GM21515 (cell line): Measurements from ENCODE around the gene GH1.
"Not testable (repeated sequence)": the region's sequence is repeated elsewhere in the genome, so short reads cannot be mapped to it uniquely, and the experiment has no call there.

Source experiments
- ATAC-seq: cut with Tn5 transposase; IDR thresholded peaks from one replicate; pipeline ENCODE4 v1.9.1; 2021; ENCODE audit not compliant: unreplicated experiment

The GH1 gene

DNA sequence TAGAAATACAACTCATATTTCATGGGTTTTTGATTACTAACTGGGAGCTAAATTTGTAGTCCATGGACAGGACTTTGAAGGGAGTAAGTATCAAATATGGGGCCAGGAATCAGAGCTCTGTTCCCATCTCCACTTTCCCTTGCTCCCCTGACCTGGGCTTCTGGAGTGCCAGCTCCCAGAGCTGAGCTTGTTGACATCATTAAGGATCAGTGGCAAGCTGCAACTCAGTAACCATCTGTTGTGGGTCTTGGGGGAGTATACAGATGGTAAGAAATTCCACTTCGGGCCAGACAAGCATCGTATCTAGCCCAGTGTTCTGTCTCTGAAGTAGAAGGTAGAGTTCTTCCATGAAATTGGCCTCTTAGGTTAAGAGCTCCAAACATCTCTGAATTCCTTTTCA is 16.7 kb downstream of the GH1 start:
- ATAC-seq = not testable (repeated sequence)

DNA sequence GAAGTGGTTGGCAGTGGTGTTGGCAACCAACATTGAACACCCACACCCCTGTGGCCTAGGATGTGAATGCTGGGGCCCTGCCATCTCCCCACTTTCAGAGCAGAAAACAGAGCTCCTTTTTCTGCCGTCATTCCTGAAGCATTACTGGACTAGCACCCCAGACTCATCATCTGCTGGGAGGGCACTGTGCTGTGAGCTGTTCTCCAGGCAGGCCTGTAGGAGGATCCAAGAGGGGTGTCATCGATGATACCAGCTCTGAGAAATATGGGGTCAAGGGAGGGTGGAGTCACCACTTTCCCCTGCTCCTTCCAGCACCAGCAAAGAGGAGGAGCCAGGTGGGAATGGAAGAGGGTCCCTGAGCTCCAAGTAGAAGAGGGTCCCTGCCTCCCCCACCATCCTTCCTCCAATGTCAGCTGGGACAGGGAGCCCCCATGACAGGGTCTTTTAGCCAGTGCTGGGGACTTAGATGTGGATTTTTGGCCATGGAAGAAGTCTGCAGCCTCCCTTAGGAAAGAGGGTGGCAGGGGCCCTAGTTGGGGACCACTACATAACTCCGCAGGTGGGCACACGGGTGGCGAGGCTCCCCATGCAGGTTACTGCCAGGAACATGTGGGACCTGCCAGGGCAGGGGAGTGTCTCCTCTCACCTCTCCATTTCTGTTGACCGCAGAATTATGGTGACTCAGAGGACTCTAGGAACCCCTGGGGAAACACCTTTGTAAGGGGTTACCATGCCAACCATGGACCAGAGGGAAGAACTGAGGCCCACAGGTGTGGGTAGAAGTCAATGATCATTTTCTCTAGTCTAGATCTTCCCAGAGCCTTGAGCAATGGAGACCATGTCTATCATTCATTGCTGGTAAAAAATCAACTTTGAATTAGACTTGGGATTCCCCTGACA is 19.5 kb downstream of the GH1 start:
- ATAC-seq = not testable (repeated sequence)

DNA sequence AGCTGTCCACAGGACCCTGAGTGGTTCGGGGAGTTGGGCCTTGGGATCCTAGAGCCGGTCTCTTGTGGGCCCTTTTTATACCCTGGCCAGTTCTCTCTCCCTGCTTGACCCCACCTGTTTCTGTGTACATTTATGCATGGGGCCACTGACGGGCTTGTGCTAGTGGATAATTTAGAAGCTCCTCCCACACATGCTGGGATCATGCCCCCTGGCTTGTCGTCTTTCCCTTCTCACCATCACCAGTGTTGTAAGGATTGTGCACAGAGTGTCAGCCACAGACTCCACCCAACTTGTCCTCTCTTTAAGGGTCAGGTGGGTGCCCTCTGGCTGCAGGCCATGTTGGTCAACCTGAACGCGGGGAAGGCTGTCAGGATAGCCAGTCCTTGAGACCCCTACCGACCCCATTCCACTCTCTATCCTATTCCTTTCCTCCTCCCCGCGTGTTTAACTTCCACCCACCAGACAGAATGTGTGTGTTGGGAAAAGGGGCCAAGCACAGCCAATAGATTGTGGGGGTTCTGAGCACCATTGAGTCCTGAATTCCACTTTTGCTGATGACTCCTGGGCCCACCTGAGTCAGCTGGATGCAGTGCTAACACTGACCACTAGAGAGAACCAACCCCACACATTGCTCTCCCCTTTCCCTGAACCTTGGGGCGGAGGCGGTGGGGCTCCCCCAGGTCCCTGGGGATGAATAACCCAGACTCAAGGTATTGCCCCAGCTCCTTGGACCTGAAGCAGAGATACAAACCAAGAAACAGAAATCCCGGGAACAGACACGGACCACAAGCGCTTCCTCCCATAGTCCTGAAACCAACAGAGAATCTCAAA is 21.9 kb downstream of the GH1 start, which contains the start of gene CSH1:
TSS of gene CSH1 (minus strand) at position 51 of the 831 bp plus-strand sequence. CDS start 63 bp downstream, outside the sequence.
- ATAC-seq = not testable (repeated sequence)

DNA sequence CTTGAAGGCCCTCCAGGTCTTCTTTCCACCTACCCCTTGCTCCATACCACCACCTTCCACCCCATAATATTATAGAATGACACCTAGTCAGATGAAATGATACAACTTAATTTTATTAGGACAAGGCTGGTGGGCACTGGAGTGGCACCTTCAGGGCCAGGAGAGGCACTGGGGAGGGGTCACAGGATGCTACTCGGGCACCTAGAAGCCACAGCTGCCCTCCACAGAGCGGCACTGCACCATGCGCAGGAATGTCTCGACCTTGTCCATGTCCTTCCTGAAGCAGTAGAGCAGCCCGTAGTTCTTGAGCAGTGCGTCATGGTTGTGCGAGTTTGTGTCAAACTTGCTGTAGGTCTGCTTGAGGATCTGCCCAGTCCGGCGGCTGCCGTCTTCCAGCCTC is 23.8 kb downstream of the GH1 start:
- not testable (repeated sequence) for ATAC-seq

DNA sequence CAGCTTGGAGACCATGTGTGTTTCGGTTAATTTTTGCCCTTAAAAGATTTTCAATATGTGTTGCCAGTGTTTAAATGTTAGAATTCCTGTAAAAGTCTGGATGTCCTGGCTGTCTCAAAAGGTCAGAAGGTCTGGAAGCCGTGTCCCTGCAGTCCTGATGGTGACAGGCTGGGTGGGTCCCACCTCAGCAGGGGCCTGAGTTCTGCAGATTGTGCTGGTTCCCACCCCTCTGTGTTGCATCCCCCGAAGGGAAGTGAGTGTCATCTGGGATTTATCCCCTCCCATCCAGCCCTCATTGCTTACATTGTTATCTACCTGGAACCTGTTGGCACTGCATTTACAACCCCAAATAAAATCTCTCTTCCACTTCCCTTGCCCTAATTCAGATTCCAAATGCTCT is 24.6 kb downstream of the GH1 start:
- ATAC-seq = not testable (repeated sequence)

DNA sequence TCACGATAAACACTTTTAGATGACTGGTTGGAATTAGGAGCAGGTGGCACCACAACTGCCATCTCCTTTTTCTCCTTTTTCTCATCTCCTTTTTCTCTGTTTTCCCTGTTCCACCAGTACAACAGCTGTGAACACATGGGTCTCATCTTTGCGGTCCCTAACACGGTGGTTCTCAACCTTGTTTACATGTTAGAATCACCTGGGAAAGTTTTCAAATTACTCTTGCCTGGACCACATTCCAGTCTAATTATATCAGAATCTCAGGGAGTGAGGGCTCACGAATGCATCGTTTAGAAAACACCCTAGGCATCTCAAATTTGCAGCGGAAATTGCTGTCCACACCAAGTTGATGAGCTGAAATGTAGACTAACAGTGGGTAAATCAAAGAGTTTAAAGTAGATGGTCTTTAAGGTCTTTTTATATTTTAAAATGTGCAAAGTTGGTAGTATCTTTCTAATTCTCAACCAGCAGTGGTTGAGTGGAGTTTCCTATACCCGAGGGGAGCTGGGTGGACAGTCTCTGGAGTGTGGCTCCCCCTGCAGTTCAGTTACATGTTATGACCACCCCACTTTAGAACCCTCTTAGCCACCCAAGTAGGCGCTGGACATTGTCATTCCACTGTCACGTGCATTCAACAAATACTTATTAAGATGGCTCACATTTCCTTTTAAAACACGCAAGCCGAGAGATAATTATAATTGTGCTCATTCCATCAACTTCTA is 26.2 kb downstream of the GH1 start:
- ATAC-seq = not testable (repeated sequence)

DNA sequence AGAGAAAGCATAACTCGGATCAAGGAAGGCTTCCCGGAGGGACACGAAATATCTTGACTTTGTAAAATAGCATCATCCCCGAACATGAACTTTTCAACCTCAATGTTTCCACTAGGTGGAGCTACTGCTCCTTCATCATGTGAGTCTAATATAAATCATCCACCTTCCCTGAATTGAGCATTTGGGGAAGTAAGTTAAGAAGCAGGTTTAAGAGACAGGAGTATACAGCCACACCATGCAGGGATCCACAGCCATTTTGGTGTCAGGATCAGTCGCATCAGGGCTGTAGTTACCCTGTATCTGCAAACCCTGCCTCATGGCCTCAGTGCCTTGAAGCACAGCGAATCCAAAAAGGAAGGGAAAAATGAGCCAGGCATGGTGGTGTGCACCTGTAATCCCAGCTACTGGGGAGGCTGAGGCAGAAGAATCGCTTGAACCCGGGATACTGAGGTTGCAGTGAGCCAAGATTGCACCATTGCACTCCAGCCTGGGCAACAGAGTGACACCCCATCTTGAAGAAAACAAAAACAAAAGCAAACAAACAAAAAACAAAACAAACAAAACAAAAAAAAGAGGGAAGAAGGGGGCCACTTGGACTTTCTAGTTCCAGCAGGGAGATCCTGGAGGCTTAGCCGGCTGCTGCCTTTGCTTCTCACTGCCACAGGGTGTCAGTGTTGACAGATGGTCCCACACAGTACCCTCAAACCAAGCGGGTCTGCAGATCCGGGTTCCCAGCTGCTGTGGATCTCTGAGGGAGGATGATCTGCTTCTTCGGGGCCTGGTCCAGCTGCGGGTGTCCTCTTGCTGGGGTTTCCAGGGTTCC is 29.4 kb downstream of the GH1 start:
- not testable (repeated sequence) for ATAC-seq

DNA sequence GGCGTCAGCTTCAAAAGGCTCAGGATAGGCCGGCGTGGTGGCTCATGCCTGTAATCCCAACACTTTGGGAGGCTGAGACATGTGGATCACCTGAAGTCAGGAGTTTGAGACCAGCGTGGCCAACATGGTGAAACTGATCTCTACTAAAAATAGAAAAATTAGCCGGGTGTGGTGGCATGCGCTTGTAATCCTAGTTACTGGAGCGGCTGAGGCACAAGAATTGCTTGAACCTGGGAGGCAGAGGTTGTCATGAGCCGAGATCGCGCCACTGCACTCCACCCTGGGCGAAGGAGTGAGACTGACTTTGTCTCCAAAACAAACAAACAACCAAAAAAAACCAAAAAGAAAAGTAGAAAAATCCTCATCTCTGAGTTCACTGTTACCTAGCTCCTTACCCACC is 33.5 kb downstream of the GH1 start:
- not testable (repeated sequence) for ATAC-seq

DNA sequence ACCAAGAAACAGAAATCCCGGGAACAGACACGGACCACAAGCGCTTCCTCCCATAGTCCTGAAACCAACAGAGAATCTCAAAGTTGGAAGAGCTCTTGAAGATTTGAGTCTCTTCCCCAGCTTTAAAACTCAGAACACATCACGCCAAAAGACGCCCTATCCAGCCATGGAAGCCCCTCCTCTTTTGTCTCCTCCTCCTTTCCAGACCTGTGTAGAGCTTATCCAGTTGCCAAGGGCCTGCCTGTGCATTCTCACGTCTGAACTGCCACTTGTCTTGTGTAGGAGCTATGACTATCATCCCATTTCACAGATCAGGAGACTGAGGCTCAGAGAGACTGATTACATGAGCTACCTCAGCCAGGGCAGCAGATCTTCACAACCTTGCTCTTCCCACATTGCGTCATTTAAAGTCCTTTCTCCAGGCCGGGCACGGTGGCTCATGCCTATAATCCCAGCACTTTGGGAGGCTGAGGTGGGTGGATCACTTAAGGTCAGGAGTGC is 36.0 kb downstream of the GH1 start:
- ATAC-seq = not testable (repeated sequence)

DNA sequence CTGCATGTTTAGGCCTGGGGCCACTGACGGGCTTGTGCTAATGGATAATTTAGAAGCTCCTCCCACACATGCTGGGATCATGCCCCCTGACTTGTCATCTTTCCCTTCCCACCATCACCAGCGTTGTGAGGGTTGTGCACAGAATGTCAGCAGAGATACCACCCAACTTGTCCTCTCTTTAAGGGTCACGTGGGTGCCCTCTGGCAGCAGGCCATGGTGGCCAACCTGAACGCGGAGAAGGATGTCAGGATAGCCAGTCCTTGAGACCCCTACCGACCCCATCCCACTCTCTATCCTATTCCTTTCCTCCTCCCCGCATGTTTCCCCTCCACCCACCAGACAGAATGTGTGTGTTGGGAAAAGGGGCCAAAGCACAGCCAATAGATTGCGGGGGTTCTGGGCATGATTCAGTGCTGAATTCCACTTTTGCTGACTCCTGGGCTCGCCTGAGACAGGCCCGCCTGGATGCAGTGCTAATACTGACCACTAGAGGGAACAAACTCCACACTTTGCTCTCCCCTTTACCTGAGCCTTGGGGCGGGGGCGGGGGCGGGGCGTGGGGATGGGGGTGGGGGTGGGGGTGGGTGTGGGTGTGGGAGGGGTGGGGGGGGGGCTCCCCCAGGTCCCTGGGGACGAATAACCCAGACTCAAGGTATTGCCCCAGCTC is 36.6 kb downstream of the GH1 start, which contains the start of gene GH2:
TSS of gene GH2 (minus strand) at position 10 of the 667 bp plus-strand sequence. CDS start 143 bp downstream, outside the sequence.
- ATAC-seq = no peak

DNA sequence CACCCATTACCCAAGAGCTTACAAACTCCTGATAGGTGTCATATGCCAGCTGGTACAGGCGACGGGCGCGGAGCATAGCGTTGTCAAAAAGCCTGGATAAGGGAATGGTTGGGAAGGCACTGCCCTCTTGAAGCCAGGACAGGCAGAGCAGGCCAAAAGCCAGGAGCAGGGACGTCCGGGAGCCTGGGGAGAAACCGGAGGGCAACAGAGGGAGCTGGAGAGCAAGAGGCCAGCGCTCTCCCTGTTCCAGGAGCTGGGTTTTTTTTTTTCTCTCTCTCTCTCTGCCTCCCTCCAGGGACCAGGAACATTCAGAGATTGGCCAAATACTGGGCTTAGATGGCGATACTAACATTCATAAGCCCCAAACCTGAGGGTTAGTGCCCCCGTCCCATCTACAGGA is 37.3 kb downstream of the GH1 start:
- not testable (repeated sequence) for ATAC-seq

DNA sequence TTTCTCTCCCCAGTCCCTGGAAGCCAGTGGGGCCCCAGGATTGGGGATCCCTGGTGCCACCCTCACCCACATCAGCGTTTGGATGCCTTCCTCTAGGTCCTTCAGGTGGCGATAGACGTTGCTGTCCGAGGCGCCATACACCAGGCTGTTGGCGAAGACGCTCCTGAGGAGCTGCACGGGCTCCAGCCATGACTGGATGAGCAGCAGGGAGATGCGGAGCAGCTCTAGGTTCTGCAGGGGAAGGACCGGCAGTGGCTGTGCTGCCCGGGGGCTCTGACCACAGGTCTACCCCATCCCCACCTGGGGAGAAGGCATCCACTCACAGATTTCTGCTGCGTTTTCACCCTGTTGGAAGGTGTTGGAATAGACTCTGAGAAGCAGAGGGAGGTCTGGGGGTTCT is 37.9 kb downstream of the GH1 start:
- no peak for ATAC-seq

DNA sequence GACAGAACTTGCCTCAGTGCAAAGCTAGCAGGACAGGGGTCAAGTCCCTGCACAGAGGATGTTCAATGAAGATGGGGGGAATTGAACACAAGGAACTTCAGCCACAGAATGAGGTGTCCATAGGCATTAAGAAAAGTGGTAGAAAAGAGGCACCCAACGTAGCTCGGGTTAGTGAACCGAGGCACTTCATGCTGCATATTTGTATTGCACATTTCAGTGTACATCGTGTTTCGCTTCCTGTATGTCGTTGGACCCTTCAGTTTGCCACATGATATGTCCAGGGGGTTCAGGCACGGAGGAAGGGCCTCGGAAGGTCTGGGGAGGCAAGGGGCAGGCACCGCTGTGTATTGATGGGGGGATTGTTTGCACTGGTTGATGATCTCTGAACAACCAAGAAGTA is 40.2 kb downstream of the GH1 start:
- not testable (repeated sequence) for ATAC-seq

DNA sequence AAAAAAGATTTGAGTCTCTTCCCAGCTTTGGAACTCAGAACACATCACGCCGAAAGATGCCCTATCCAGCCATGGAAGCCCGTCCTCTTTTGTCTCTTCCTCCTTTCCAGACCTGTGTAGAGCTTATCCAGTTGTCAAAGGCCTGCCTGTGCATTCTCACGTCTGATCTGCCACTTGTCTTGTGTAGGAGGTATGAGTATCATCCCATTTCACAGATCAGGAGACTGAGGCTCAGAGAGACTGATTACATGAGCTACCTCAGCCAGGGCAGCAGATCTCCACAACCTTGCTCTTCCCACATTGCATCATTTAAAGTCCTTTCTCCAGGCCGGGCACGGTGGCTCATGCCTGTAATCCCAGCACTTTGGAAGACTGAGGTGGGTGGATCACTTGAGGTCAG is 43.9 kb downstream of the GH1 start:
- ATAC-seq = not testable (repeated sequence)

DNA sequence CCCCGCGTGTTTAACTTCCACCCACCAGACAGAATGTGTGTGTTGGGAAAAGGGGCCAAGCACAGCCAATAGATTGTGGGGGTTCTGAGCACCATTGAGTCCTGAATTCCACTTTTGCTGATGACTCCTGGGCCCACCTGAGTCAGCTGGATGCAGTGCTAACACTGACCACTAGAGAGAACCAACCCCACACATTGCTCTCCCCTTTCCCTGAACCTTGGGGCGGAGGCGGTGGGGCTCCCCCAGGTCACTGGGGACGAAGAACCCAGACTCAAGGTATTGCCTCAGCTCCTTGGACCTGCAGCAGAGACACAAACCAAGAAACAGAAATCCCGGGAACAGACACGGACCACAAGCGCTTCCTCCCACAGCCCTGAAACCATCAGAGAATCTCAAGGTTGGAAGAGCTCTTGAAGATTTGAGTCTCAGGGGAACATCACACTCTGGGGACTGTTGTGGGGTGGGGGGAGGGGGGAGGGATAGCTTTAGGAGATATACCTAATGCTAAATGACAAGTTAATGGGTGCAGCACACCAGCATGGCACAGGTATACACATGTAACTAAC is 44.5 kb downstream of the GH1 start:
- ATAC-seq = not testable (repeated sequence)

DNA sequence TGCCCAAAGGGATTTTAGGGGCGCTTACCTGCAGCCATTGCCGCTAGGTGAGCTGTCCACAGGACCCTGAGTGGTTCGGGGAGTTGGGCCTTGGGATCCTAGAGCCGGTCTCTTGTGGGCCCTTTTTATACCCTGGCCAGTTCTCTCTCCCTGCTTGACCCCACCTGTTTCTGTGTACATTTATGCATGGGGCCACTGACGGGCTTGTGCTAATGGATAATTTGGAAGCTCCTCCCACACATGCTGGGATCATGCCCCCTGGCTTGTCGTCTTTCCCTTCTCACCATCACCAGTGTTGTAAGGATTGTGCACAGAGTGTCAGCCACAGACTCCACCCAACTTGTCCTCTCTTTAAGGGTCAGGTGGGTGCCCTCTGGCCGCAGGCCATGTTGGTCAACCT is 45.1 kb downstream of the GH1 start, which contains the start of gene CSH2:
TSS of gene CSH2 (minus strand) at position 101 of the 400 bp plus-strand sequence. CDS start at position 38, 63 bp downstream.
- not testable (repeated sequence) for ATAC-seq

DNA sequence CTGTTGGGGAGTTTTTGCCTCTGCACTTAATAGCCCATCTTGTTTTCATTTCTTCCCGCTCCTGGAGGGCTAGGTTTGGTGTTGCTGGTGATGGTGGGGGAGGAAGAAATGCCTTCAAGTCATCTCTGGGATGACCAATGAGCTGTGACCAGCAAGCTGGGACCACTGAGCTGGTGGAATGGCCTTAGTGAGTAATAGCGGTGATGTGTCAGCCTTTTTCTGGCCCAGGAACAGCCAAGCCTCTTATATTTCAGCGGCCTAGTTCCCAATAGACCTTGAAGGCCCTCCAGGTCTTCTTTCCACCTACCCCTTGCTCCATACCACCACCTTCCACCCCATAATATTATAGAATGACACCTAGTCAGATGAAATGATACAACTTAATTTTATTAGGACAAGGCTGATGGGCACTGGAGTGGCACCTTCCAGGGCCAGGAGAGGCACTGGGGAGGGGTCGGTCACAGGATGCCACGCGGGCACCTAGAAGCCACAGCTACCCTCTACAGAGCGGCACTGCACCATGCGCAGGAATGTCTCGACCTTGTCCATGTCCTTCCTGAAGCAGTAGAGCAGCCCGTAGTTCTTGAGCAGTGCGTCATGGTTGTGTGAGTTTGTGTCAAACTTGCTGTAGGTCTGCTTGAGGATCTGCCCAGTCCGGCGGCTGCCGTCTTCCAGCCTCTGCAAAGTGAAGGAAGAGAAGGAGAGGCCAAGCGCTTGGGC is 46.8 kb downstream of the GH1 start:
- ATAC-seq = not testable (repeated sequence)

DNA sequence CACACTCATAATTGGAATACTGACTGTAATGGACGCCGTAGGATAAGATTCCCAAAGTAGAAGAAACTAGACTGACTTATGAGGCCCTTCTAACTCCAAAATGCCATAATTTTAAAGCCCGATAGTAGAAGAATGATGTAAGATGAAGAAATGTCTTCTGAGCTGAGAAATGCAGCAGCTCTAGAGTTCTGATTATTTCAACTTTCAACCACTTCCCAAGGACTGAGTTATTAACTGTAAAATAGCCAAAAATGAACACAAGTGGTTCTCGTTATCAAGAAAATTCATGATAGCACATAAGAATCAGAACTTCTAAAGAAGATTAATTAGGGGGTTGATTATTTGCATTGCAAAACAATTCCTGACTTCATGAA is 48.4 kb downstream of the GH1 start:
- ATAC-seq = not testable (repeated sequence)
